NCI-H82 treated with DMSO at 0.1 percent for 48 hours (cell line): Measurements from ENCODE around the gene LUZP2.

Experiments
- DNase-seq: peaks from one replicate; lab custom pipeline; 2025; ENCODE audit not compliant: unreplicated experiment; lab: John Stamatoyannopoulos, UW

LUZP2 gene

GRCh38 chr11:25066706-25067105, 569.9 kb downstream of the LUZP2 start:
- DNase-seq: no peak

- no peak for DNase-seq
Observed at GRCh38 chr11:25068451-25068850, 571.6 kb downstream of the LUZP2 start.

DNA sequence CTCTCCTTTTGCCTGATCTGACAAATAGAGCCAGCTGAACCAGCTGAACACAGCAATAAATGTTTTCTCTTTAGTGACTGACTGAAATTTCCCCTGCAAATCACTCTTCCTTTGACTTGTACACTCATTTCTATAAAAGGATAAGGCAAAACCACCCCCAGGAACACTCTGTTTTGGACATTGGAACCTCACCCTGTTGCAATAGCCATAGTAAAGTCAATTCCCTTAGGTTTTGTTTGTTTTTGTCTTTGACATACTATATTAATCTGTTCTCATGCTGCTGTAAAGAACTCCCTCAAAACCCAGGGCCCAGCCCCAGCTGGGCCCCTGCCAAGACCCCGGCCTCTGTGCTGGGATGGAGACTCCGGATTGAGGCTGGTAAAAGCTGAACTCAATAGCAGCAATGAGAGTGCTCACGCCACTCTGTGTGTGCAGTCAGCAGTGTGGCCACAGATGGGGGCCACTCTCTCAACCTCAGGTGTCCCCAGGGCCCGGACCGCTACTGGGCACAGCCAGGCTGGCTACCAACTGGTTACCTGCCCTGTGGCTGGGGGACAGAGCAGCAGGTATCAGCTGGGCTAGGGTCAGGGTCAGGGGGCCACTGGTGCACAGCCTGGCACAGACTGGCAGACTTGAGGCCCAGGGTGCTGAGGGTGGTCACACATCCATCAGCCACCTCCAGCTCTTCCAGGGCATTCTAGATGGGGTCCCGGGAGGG, 597.4 kb downstream of the LUZP2 start:
- DNase-seq: no peak

DNA sequence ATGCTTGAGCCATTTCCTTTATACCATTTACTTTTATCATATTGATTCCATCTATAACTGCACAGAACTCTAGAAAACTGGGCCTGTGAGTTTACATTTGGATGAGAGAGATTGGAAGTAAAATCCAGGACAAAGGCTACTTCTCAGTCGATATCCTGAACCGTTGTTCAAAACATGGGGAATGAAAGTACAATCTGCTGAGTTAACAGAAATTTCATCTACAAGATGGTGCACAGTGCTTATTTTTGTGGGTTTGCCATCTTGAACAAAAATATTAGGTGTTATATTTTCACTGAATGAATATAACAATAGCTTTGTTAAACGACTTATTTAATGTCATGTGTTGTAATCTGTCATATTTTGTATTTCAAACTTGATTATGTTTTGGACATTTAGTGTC, 622.6 kb downstream of the LUZP2 start:
- DNase-seq: no peak
